Peyer's patch (tissue), 4 donors: ENCODE measurements around the gene GRIK4. TPM values are rescaled to one million over a fixed set of nuclear protein-coding genes. Genes with fewer than 3 reads are reported as not detected.

ENCODE experiments used
- DNase-seq, 3 donors: peaks; one replicate each; pipeline ENCODE4 v3.0.0-alpha.2; 2017 to 2019
- H3K27ac ChIP-seq, 4 donors: fragments of 200-600 bp; sonication (generic); one replicate each; pipeline ENCODE4 v1.5.1; 2016 to 2019
- H3K27me3 ChIP-seq, 2 donors: fragments of 200-600 bp; sonication (generic); one replicate each; pipeline ENCODE4 v1.5.1; 2019
- H3K36me3 ChIP-seq, 3 donors: fragments of 200-600 bp; sonication (generic); one replicate each; pipeline ENCODE4 v1.5.1; 2016 to 2019
- H3K4me1 ChIP-seq, 4 donors: fragments of 200-600 bp; sonication (generic); one replicate each; pipeline ENCODE4 v1.5.1; 2016 to 2019
- H3K4me3 ChIP-seq, 4 donors: fragments of 200-600 bp; sonication (generic); 1 replicate in 3 of 4; 2 replicates in 1 of 4; pipeline ENCODE4 v1.5.1; 2016 to 2019; ENCODE audit warnings: mild to moderate bottlenecking in 1 of 4
- H3K9me3 ChIP-seq, 4 donors: fragments of 200-600 bp; sonication (generic); one replicate each; pipeline ENCODE4 v1.5.1; 2016 to 2019; ENCODE audit warnings: mild to moderate bottlenecking in 1 of 4
- CTCF ChIP-seq, 6 experiments: fragments of 450-650 bp in 4 of 6; fragments of 200-600 bp in 2 of 6; sonication (generic) in 1 of 6; IDR thresholded peaks; one replicate each; pipeline ENCODE4 v1.5.1; 2017 to 2019; ENCODE audit warnings: antibody characterized with exemption in 6 of 6, mild to moderate bottlenecking in 3 of 6, moderate library complexity in 1 of 6
- POLR2A ChIP-seq, 2 donors: fragments of 450-650 bp; IDR thresholded peaks; one replicate each; pipeline ENCODE4 v1.5.1; 2017; ENCODE audit warnings: antibody characterized with exemption in 2 of 2, mild to moderate bottlenecking in 2 of 2, moderate library complexity in 2 of 2
- total RNA-seq, 4 donors: library from RNA; depleted of rRNA; stranded (reverse); fragments of >200 nt; gene quantifications; one replicate each; pipeline ENCODE4 v1.1.0, GENCODE V29; 2016

The GRIK4 gene
- total RNA-seq, 4 donors from 2014 or later = 0.40 to 2.5 TPM; not detected in 2

GRCh38 chr11:120527111-120527761 is 15.7 kb downstream of the GRIK4 start:
- H3K27ac ChIP-seq = no peak overlapping the region
- H3K9me3 ChIP-seq = no peaks in the 10 kb centered on the region
- no peak for DNase-seq
- H3K36me3 ChIP-seq = no peaks in the 10 kb centered on the region
- H3K27me3 ChIP-seq = no peaks in the 10 kb centered on the region
- peaks cover 0 to 5% (median 0%) of the 10 kb centered on the region in 4 donors for H3K4me1 ChIP-seq
- no peak for TF ChIP-seq CTCF (IDR thresholded peaks at IDR 0.05)
- TF ChIP-seq POLR2A (IDR thresholded peaks at IDR 0.05) = no peak
- H3K4me3 ChIP-seq = no peak overlapping the region

- Histone ChIP-seq H3K9me3 (no peaks in the 10 kb centered on the region), H3K27me3 (no peaks in the 10 kb centered on the region), H3K36me3 (no peaks in the 10 kb centered on the region), H3K27ac (no peak overlapping the region), H3K4me3 (no peak overlapping the region), H3K4me1 (peaks cover 0 to 5% (median 0%) of the 10 kb centered on the region in 4 donors)
- no peak for DNase-seq
- TF ChIP-seq POLR2A (IDR thresholded peaks at IDR 0.05) (no peak), CTCF (IDR thresholded peaks at IDR 0.05) (no peak)
Observed at GRCh38 chr11:120528749-120529148, 17.2 kb downstream of the GRIK4 start.

GRCh38 chr11:120529214-120529613 is 17.7 kb downstream of the GRIK4 start:
- Histone ChIP-seq H3K36me3 (no peaks in the 10 kb centered on the region), H3K27me3 (no peaks in the 10 kb centered on the region), H3K27ac (no peak overlapping the region), H3K4me1 (peaks cover 0 to 5% (median 0%) of the 10 kb centered on the region in 4 donors), H3K9me3 (no peaks in the 10 kb centered on the region), H3K4me3 (no peak overlapping the region)
- no peak for DNase-seq
- TF ChIP-seq CTCF (IDR thresholded peaks at IDR 0.05) (no peak), POLR2A (IDR thresholded peaks at IDR 0.05) (no peak)

GRCh38 chr11:120529911-120530310 is 18.4 kb downstream of the GRIK4 start:
- Histone ChIP-seq H3K9me3 (no peaks in the 10 kb centered on the region), H3K27ac (no peak overlapping the region), H3K36me3 (no peaks in the 10 kb centered on the region), H3K27me3 (no peaks in the 10 kb centered on the region), H3K4me1 (peaks cover 0 to 5% (median 0%) of the 10 kb centered on the region in 4 donors), H3K4me3 (no peak overlapping the region)
- no peak for TF ChIP-seq POLR2A (IDR thresholded peaks at IDR 0.05)
- no peak for TF ChIP-seq CTCF (IDR thresholded peaks at IDR 0.05)
- DNase-seq = no peak

- Histone ChIP-seq H3K9me3 (no peaks in the 10 kb centered on the region), H3K4me1 (peaks cover 0 to 2% (median 0%) of the 10 kb centered on the region in 4 donors), H3K27ac (no peak overlapping the region), H3K36me3 (no peaks in the 10 kb centered on the region), H3K27me3 (no peaks in the 10 kb centered on the region), H3K4me3 (no peak overlapping the region)
- DNase-seq = no peak
- no peak for TF ChIP-seq CTCF (IDR thresholded peaks at IDR 0.05)
- TF ChIP-seq POLR2A (IDR thresholded peaks at IDR 0.05) = no peak
Observed at GRCh38 chr11:120532082-120532831, 20.7 kb downstream of the GRIK4 start.
